Panc1 (cell line): ENCODE measurements around the gene PPP6R2. TPM values are rescaled to one million over a fixed set of nuclear protein-coding genes. Genes with fewer than 3 reads are reported as not detected.

Experiments used
- ATAC-seq: fragments of 200-7000 bp; cut with Tn5 transposase; 2 replicates; pipeline ENCODE4 v1.9.1; 2020; ENCODE audit warnings: mild to moderate bottlenecking, moderate library complexity
- BruUV-seq: library from RNA; stranded (reverse); fragments of 400-500 nt; replicated peaks from 2 replicates; lab custom pipeline; 2021; lab: Mats Ljungman, UMichigan
- CTCF ChIA-PET: fragments of 300-600 bp; sonication (Branson Sonifier 250); formaldehyde crosslinking; loops from one replicate; lab custom pipeline; 2022; ENCODE audit warnings: antibody characterized with exemption; lab: Charles Lee
- POLR2A ChIA-PET: fragments of 300-600 bp; sonication (Branson Sonifier 250); formaldehyde crosslinking; loops from one replicate; lab custom pipeline; 2022; ENCODE audit warnings: antibody characterized with exemption; lab: Charles Lee
- DNase-seq: peaks from one replicate; pipeline ENCODE4 v3.0.0-alpha.2; 2010; ENCODE audit warnings: low read depth, low spot score
- H3K27ac ChIP-seq: 2 replicates; pipeline ENCODE4 v1.5.1; 2011; ENCODE audit warnings: mild to moderate bottlenecking, low read length, inconsistent platforms
- H3K27me3 ChIP-seq: fragments of 200-500 bp; sonication (Bioruptor generic); 2 replicates; pipeline ENCODE4 v1.6.0; 2014; ENCODE audit warnings: low read length, inconsistent platforms; ENCODE audit not compliant: control insufficient read depth, insufficient read depth
- H3K36me3 ChIP-seq: fragments of 200-500 bp; sonication (Bioruptor generic); 2 replicates; pipeline ENCODE4 v1.5.1; 2014; ENCODE audit warnings: inconsistent platforms, mild to moderate bottlenecking, low read length, moderate library complexity; ENCODE audit not compliant: control insufficient read depth, insufficient read depth
- H3K4me1 ChIP-seq: 2 replicates; pipeline ENCODE4 v1.5.1; 2011; ENCODE audit warnings: inconsistent platforms, mild to moderate bottlenecking, low read length, moderate library complexity; ENCODE audit not compliant: control insufficient read depth, insufficient read depth
- H3K4me3 ChIP-seq, 2 experiments: 2 replicates each; pipeline ENCODE4 v1.5.1; 2011 to 2012; ENCODE audit warnings: low read depth in 2 of 2, low read length in 2 of 2, mild to moderate bottlenecking in 2 of 2, inconsistent platforms in 1 of 2, moderate library complexity in 1 of 2
- H3K9me3 ChIP-seq: fragments of 200-500 bp; sonication (Bioruptor generic); 2 replicates; pipeline ENCODE4 v1.5.1; 2014; ENCODE audit warnings: low read depth, mild to moderate bottlenecking, inconsistent platforms, low read length, moderate library complexity; ENCODE audit not compliant: control insufficient read depth, insufficient read depth
- POLR2AphosphoS5 ChIP-seq: IDR thresholded peaks from 2 replicates; pipeline ENCODE4 v1.6.1; 2012; ENCODE audit warnings: mild to moderate bottlenecking, low read depth, low read length, moderate library complexity
- REST ChIP-seq, 2 experiments: IDR thresholded peaks; 2 replicates each; pipeline ENCODE4 v1.6.1; 2011 to 2012; ENCODE audit warnings: low read depth in 2 of 2, control low read depth in 1 of 2, low read length in 1 of 2, mild to moderate bottlenecking in 1 of 2, moderate library complexity in 1 of 2; ENCODE audit not compliant: insufficient read depth in 1 of 2
- SIN3A ChIP-seq: IDR thresholded peaks from 2 replicates; pipeline ENCODE4 v1.6.1; 2012; ENCODE audit warnings: low read depth, mild to moderate bottlenecking, low read length, moderate library complexity, borderline replicate concordance; ENCODE audit not compliant: insufficient read depth
- TCF7L2 ChIP-seq: IDR thresholded peaks from 2 replicates; pipeline ENCODE4 v1.6.1; 2011; ENCODE audit warnings: mild to moderate bottlenecking, low read depth, low read length, inconsistent platforms
- in situ Hi-C: cut with HindIII; loops from 2 replicates; pipeline ENCODE4 v1.10.0; 2016; ENCODE audit warnings: low sequenced_read_pairs, low pct_unique_long_range_greater_than_20kb
- intact Hi-C: fragments of 100-400 bp; cut with micrococcal nuclease; formaldehyde crosslinking; loops from one replicate; pipeline ENCODE4 v1.10.0; 2022; ENCODE audit not compliant: unreplicated experiment
- total RNA-seq: library from RNA; stranded (reverse); gene quantifications from one replicate; pipeline ENCODE4 v1.2.1, GENCODE V29; 2021; ENCODE audit not compliant: unreplicated experiment
- TF ChIP-seq, protein P1 (sequence below): fragments of 450-650 bp; IDR thresholded peaks from 2 replicates; pipeline ENCODE4 v1.5.1; 2017; ENCODE audit warnings: mild to moderate bottlenecking

PPP6R2 gene
- total RNA-seq, 1 experiment from 2014 or later = 52.8 TPM

- intact Hi-C loops = no loop called here
- no peaks in the 10 kb centered on the region for H3K9me3 ChIP-seq
- DNase-seq (no peak), ATAC-seq (no peak)
- CTCF ChIA-PET = interaction anchor here (0.7 kb wide), 1 partner anchor 281 kb away, joined by 7 read pairs; no protein-coding TSS in a partner anchor
- POLR2A ChIA-PET = no interaction called here
- no peaks in the 10 kb centered on the region for H3K27me3 ChIP-seq
- H3K4me3 ChIP-seq = no peak overlapping the region
- TF ChIP-seq, protein P1, sequence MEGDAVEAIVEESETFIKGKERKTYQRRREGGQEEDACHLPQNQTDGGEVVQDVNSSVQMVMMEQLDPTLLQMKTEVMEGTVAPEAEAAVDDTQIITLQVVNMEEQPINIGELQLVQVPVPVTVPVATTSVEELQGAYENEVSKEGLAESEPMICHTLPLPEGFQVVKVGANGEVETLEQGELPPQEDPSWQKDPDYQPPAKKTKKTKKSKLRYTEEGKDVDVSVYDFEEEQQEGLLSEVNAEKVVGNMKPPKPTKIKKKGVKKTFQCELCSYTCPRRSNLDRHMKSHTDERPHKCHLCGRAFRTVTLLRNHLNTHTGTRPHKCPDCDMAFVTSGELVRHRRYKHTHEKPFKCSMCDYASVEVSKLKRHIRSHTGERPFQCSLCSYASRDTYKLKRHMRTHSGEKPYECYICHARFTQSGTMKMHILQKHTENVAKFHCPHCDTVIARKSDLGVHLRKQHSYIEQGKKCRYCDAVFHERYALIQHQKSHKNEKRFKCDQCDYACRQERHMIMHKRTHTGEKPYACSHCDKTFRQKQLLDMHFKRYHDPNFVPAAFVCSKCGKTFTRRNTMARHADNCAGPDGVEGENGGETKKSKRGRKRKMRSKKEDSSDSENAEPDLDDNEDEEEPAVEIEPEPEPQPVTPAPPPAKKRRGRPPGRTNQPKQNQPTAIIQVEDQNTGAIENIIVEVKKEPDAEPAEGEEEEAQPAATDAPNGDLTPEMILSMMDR = no peak
- no peak for TF ChIP-seq POLR2AphosphoS5
- no peak for TF ChIP-seq TCF7L2
- TF ChIP-seq SIN3A = no peak
- no peak for TF ChIP-seq REST (IDR thresholded peaks at IDR 0.05; ENCODE audit: insufficient read depth in 1 of 2, low read depth in 2 of 2, low read length in 1 of 2)
- in situ Hi-C loops = no loop called here
- H3K36me3 ChIP-seq = no peaks in the 10 kb centered on the region
- peaks cover 13% of the 10 kb centered on the region for H3K4me1 ChIP-seq
- no peak overlapping the region for H3K27ac ChIP-seq
- BruUV-seq = no TSS peak
Observed at GRCh38 chr22:50489363-50490243, 146.5 kb downstream of the PPP6R2 start.

DNA sequence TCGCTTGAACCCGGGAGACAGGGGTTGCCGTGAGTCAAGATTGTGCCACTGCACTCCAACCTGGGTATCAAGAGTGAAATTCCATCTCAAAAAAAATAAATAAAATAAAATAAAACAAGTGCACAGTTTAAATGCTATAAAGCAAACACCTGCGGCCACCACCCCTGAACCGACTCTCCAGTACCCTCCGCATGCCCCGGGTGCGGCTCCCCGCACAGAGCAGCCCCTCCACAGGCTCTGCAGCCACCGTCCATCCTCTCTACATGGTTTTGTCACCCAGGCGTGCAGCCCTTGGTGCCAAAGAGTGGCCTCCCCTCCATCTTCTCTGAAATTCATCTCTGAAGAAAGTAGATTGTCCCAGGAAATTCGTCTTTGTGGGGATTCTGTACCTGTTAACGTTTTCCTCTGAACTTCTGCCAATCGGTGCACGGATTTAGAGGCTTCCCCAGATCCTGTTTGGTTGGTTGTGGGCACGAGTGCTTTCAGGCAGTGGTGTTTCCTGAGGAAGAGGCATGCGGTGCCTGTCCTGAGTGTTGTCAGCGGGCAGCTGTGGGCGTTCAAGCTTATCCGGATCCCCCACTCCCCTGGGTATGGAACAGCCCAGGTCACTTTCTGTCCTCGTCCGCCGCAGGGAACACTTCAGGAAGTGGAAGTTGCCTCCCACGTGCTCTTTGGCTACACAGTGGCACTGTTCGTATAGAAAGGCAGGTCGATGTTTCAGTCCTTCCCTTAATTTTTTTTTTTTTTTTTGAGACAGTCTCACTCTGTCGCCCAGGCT lies 147.6 kb downstream of the PPP6R2 start:
- intact Hi-C loops (no loop called here), in situ Hi-C loops (no loop called here)
- POLR2A ChIA-PET = no interaction called here
- BruUV-seq = no TSS peak
- TF ChIP-seq POLR2AphosphoS5 (no peak), SIN3A (no peak)
- TF ChIP-seq, protein P1 = no peak
- DNase-seq = no peak
- H3K27ac ChIP-seq = no peak overlapping the region
- no peaks in the 10 kb centered on the region for H3K36me3 ChIP-seq
- no peaks in the 10 kb centered on the region for H3K9me3 ChIP-seq
- CTCF ChIA-PET = no interaction called here
- H3K4me3 ChIP-seq = no peak overlapping the region
- H3K4me1 ChIP-seq = peaks cover 8% of the 10 kb centered on the region
- ATAC-seq = no peak
- no peaks in the 10 kb centered on the region for H3K27me3 ChIP-seq

Other genes starting within 250 kb of the PPP6R2 start
- 0.77 TPM for gene PANX2, start 172.6 kb upstream of the PPP6R2 start, total RNA-seq
- 55.7 TPM for gene TRABD, start 157.4 kb upstream of the PPP6R2 start, total RNA-seq
- 34.3 TPM for gene SELENOO, start 142.3 kb upstream of the PPP6R2 start, total RNA-seq
- gene TUBGCP6, start 98.3 kb upstream of the PPP6R2 start, total RNA-seq = 31.3 TPM
- gene HDAC10, start 92.1 kb upstream of the PPP6R2 start, total RNA-seq = 71.3 TPM
- gene MAPK12, start 81.6 kb upstream of the PPP6R2 start, total RNA-seq = 74.6 TPM
- gene MAPK11, start 72.9 kb upstream of the PPP6R2 start, total RNA-seq = 77.7 TPM
- 227 TPM for gene PLXNB2, start 35.7 kb upstream of the PPP6R2 start, total RNA-seq
- gene DENND6B, start 16.3 kb upstream of the PPP6R2 start, total RNA-seq = 5.8 TPM
- 59.2 TPM for gene SBF1, start 131.7 kb downstream of the PPP6R2 start, total RNA-seq
- 3.9 TPM for gene ADM2, start 138.2 kb downstream of the PPP6R2 start, total RNA-seq
- 0.23 TPM for gene MIOX, start 143.5 kb downstream of the PPP6R2 start, total RNA-seq
- gene LMF2, start 164.4 kb downstream of the PPP6R2 start, total RNA-seq = 54.2 TPM
- gene NCAPH2, start 164.9 kb downstream of the PPP6R2 start, total RNA-seq = 55.6 TPM
- gene SCO2, start 182.3 kb downstream of the PPP6R2 start, total RNA-seq = 14.2 TPM
- 56.0 TPM for gene TYMP, start 186.7 kb downstream of the PPP6R2 start, total RNA-seq
- gene KLHDC7B, start 202.6 kb downstream of the PPP6R2 start, total RNA-seq = 1.8 TPM
- not detected for gene SYCE3, start 219.6 kb downstream of the PPP6R2 start, total RNA-seq
- 18.4 TPM for gene CPT1B, start 235.1 kb downstream of the PPP6R2 start, total RNA-seq
- gene CHKB, start 239.5 kb downstream of the PPP6R2 start, total RNA-seq = 43.5 TPM